ENCODE results near the gene AFF3.

DNA sequence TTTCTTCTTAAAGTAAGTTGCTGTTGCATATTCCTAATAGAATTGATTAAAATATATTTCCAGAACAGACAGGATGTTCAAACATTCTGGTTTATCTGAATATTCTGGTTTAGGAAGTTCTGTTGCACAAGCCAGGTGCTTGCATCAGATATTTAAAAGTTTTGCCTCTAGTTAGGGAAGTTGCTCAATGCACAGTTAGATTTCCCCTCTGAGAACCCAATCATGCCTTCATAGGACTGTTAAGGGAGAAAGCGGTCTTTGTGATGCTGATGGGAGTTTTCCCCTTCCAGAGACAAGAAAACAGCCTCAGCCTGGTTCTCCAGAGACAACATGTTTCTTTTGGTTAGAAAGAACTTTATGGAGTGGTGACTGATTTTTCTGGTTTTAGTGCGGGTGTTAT, 587.0 kb downstream of the AFF3 start:
- TF ChIP-seq, protein P1, sequence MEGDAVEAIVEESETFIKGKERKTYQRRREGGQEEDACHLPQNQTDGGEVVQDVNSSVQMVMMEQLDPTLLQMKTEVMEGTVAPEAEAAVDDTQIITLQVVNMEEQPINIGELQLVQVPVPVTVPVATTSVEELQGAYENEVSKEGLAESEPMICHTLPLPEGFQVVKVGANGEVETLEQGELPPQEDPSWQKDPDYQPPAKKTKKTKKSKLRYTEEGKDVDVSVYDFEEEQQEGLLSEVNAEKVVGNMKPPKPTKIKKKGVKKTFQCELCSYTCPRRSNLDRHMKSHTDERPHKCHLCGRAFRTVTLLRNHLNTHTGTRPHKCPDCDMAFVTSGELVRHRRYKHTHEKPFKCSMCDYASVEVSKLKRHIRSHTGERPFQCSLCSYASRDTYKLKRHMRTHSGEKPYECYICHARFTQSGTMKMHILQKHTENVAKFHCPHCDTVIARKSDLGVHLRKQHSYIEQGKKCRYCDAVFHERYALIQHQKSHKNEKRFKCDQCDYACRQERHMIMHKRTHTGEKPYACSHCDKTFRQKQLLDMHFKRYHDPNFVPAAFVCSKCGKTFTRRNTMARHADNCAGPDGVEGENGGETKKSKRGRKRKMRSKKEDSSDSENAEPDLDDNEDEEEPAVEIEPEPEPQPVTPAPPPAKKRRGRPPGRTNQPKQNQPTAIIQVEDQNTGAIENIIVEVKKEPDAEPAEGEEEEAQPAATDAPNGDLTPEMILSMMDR (IDR thresholded peaks at IDR 0.05; ENCODE audit: low read depth, low read length, missing input control), result no peak
- TF ChIP-seq, protein P2, sequence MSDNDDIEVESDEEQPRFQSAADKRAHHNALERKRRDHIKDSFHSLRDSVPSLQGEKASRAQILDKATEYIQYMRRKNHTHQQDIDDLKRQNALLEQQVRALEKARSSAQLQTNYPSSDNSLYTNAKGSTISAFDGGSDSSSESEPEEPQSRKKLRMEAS (IDR thresholded peaks at IDR 0.05), result no peak
- TF ChIP-seq GABPA (IDR thresholded peaks at IDR 0.05 in 1 of 2, conservative IDR thresholded peaks at IDR 0.05 in 1 of 2) (no peak), SP1 (IDR thresholded peaks at IDR 0.05) (no peak), HNF4G (IDR thresholded peaks at IDR 0.05) (no peak), RXRA (IDR thresholded peaks at IDR 0.05) (no peak)
- TF ChIP-seq, protein P3, sequence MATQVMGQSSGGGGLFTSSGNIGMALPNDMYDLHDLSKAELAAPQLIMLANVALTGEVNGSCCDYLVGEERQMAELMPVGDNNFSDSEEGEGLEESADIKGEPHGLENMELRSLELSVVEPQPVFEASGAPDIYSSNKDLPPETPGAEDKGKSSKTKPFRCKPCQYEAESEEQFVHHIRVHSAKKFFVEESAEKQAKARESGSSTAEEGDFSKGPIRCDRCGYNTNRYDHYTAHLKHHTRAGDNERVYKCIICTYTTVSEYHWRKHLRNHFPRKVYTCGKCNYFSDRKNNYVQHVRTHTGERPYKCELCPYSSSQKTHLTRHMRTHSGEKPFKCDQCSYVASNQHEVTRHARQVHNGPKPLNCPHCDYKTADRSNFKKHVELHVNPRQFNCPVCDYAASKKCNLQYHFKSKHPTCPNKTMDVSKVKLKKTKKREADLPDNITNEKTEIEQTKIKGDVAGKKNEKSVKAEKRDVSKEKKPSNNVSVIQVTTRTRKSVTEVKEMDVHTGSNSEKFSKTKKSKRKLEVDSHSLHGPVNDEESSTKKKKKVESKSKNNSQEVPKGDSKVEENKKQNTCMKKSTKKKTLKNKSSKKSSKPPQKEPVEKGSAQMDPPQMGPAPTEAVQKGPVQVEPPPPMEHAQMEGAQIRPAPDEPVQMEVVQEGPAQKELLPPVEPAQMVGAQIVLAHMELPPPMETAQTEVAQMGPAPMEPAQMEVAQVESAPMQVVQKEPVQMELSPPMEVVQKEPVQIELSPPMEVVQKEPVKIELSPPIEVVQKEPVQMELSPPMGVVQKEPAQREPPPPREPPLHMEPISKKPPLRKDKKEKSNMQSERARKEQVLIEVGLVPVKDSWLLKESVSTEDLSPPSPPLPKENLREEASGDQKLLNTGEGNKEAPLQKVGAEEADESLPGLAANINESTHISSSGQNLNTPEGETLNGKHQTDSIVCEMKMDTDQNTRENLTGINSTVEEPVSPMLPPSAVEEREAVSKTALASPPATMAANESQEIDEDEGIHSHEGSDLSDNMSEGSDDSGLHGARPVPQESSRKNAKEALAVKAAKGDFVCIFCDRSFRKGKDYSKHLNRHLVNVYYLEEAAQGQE (IDR thresholded peaks at IDR 0.05), result no peak
- TF ChIP-seq, protein P4, sequence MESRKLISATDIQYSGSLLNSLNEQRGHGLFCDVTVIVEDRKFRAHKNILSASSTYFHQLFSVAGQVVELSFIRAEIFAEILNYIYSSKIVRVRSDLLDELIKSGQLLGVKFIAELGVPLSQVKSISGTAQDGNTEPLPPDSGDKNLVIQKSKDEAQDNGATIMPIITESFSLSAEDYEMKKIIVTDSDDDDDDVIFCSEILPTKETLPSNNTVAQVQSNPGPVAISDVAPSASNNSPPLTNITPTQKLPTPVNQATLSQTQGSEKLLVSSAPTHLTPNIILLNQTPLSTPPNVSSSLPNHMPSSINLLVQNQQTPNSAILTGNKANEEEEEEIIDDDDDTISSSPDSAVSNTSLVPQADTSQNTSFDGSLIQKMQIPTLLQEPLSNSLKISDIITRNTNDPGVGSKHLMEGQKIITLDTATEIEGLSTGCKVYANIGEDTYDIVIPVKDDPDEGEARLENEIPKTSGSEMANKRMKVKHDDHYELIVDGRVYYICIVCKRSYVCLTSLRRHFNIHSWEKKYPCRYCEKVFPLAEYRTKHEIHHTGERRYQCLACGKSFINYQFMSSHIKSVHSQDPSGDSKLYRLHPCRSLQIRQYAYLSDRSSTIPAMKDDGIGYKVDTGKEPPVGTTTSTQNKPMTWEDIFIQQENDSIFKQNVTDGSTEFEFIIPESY (IDR thresholded peaks at IDR 0.05), result no peak

All from liver (tissue), 3 donors.